Measurements from ENCODE around the gene WDR18. TPM values are rescaled to one million over a fixed set of nuclear protein-coding genes. Genes with fewer than 3 reads are reported as not detected.

Gene WDR18
- total and polyA plus RNA-seq, 4 donors: 36.6 to 60.2 (median 45.7) TPM

DNA sequence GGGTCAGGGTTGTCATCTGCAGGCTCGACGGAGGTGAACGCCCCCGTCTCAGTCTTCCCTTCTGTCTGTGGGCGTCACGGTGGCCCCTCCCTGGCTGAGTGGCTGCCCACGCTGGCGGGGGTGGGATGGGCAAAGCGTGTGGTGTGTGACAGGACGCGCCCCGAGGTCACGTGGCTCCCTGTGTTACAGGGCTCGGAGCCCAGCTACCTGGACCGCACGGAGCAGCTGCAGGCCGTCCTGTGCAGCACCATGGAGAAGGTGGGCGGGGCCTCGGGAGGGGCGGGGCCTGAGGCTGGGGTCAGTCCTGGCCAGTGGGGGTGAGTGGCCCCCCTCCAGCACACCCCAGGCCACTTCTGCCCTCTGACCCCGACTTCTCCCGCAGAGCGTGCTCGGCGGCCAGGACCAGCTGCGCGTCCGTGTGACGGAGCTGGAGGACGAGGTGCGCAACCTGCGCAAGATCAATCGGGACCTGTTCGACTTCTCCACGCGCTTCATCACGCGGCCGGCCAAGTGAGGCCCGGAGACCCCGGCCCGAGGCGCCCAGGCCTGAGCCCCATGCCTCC is 9.8 kb downstream of the WDR18 start:
- H3K9ac ChIP-seq (ENCODE audit: insufficient read depth in 1 of 2, low read length in 2 of 2): no peak overlapping the region
- peaks cover 0 to 10% (median 6%) of the 10 kb centered on the region in 5 donors for H3K4me1 ChIP-seq (ENCODE audit: control insufficient read depth in 5 of 5, insufficient read depth in 5 of 5, low read length in 5 of 5)
- H3K4me3 ChIP-seq: no peak overlapping the region
- no peak overlapping the region for H3K27ac ChIP-seq (ENCODE audit: low read depth in 1 of 2, low read length in 1 of 2)
- peaks cover 0 to 28% (median 26%) of the 10 kb centered on the region in 3 donors for H3K27me3 ChIP-seq (ENCODE audit: control insufficient read depth in 3 of 3, insufficient read depth in 3 of 3, low read length in 2 of 3)
- peaks cover 0 to 2% (median 0%) of the 10 kb centered on the region in 4 donors for H3K9me3 ChIP-seq (ENCODE audit: control insufficient read depth in 4 of 4, insufficient read depth in 3 of 4, low read length in 3 of 4)
- 91 to 93% methylated on average over 42 to 43 of the region's 43 CpGs for WGBS, 2 donors
- peaks cover 0 to 33% (median 2%) of the 10 kb centered on the region in 4 donors for H3K36me3 ChIP-seq (ENCODE audit: control insufficient read depth in 4 of 4, insufficient read depth in 4 of 4, low read length in 4 of 4)
- TF ChIP-seq, protein P1, sequence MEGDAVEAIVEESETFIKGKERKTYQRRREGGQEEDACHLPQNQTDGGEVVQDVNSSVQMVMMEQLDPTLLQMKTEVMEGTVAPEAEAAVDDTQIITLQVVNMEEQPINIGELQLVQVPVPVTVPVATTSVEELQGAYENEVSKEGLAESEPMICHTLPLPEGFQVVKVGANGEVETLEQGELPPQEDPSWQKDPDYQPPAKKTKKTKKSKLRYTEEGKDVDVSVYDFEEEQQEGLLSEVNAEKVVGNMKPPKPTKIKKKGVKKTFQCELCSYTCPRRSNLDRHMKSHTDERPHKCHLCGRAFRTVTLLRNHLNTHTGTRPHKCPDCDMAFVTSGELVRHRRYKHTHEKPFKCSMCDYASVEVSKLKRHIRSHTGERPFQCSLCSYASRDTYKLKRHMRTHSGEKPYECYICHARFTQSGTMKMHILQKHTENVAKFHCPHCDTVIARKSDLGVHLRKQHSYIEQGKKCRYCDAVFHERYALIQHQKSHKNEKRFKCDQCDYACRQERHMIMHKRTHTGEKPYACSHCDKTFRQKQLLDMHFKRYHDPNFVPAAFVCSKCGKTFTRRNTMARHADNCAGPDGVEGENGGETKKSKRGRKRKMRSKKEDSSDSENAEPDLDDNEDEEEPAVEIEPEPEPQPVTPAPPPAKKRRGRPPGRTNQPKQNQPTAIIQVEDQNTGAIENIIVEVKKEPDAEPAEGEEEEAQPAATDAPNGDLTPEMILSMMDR (IDR thresholded peaks at IDR 0.05; ENCODE audit: control extremely low read depth, extremely low read depth): no peak
- DNase-seq: no peak
- no peak for ATAC-seq (ENCODE audit: insufficient read depth, low FRiP score)

DNA sequence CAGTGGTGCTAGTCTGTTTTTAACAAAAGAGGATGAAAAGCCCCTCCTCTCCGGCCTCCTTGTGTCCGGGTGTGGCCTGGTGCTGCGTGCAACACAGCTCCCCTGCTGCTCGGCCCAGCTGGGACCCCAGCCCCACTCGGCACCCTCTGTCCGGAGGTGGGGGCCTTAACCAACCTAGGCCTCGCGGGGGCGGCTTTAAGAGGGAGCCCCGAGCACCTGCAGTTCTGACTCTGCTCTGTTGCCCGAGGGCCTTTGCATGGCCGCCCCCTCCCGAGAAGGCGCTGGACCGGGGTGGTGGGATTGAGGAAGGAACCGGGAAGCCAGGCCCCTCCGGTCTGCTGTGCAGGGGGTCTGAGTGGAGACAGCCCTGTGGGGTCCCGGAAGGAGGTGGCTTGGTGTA is 10.4 kb downstream of the WDR18 start:
- Histone ChIP-seq H3K9ac (ENCODE audit: insufficient read depth in 1 of 2, low read length in 2 of 2) (no peak overlapping the region), H3K4me3 (no peak overlapping the region), H3K27ac (ENCODE audit: low read depth in 1 of 2, low read length in 1 of 2) (no peak overlapping the region), H3K9me3 (ENCODE audit: control insufficient read depth in 4 of 4, insufficient read depth in 3 of 4, low read length in 3 of 4) (peaks cover 0 to 2% (median 0%) of the 10 kb centered on the region in 4 donors), H3K4me1 (ENCODE audit: control insufficient read depth in 5 of 5, insufficient read depth in 5 of 5, low read length in 5 of 5) (peaks cover 0 to 10% (median 6%) of the 10 kb centered on the region in 5 donors), H3K27me3 (ENCODE audit: control insufficient read depth in 3 of 3, insufficient read depth in 3 of 3, low read length in 2 of 3) (peaks cover 0 to 33% (median 32%) of the 10 kb centered on the region in 3 donors), H3K36me3 (ENCODE audit: control insufficient read depth in 4 of 4, insufficient read depth in 4 of 4, low read length in 4 of 4) (peaks cover 0 to 33% (median 2%) of the 10 kb centered on the region in 4 donors)
- TF ChIP-seq, protein P1 (IDR thresholded peaks at IDR 0.05; ENCODE audit: control extremely low read depth, extremely low read depth): no peak
- WGBS, 2 donors: 94 to 95% methylated on average over 18 of the region's 18 CpGs
- no peak for ATAC-seq (ENCODE audit: insufficient read depth, low FRiP score)
- no peak for DNase-seq

DNA sequence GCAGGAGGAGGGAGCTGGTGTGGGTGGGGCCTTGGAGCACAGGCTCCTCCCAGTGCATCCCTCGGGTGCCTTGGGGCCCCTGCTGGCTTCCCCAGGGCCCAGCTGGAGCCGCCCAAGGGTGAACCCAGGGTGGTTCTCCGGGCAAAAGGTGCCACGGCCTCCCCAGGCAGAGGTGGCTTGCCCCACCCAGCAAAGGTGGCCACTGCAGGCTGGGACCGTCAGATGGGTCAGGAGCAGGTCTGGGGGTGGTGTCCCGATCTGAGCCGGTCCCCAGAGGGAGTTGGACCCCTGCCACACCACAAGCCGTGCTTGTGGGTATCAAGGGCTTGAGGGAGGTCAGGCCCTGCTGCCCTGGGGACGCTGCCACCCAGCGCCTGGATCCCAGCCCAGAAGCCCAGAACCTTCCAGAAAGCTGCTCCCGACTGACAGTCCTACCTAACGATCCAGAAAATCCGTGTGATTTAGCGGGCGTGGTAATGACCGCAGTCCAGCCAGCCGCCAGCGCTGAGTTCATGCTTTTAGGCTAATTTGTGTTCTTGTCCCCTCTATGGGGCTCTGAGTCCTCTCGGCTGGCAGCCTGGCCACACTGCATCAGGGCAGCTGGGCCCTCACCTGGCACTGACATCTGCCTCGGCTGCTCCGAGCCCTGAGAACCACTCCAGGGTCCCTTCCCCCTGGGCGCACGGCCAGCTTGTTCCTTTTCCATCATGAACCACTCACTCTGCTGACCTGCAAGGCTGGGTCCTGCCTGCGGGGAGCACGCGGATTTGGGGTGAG is 11.1 kb downstream of the WDR18 start:
- peaks cover 0 to 2% (median 0%) of the 10 kb centered on the region in 4 donors for H3K9me3 ChIP-seq (ENCODE audit: control insufficient read depth in 4 of 4, insufficient read depth in 3 of 4, low read length in 3 of 4)

More for the DNA sequence above, 11.1 kb downstream of the WDR18 start:
- ATAC-seq (ENCODE audit: insufficient read depth, low FRiP score) (no peak), DNase-seq (peak in 1 of 3 donors; percentile 32)
- WGBS, 2 donors: 66 to 75% methylated on average over 26 of the region's 26 CpGs
- H3K4me3 ChIP-seq: no peak overlapping the region
- H3K9ac ChIP-seq (ENCODE audit: insufficient read depth in 1 of 2, low read length in 2 of 2): no peak overlapping the region
- H3K27ac ChIP-seq (ENCODE audit: low read depth in 1 of 2, low read length in 1 of 2): no peak overlapping the region
- peaks cover 0 to 26% (median 0%) of the 10 kb centered on the region in 4 donors for H3K36me3 ChIP-seq (ENCODE audit: control insufficient read depth in 4 of 4, insufficient read depth in 4 of 4, low read length in 4 of 4)
- peaks cover 0 to 34% (median 33%) of the 10 kb centered on the region in 3 donors for H3K27me3 ChIP-seq (ENCODE audit: control insufficient read depth in 3 of 3, insufficient read depth in 3 of 3, low read length in 2 of 3)
- H3K4me1 ChIP-seq (ENCODE audit: control insufficient read depth in 5 of 5, insufficient read depth in 5 of 5, low read length in 5 of 5): peaks cover 0 to 10% (median 6%) of the 10 kb centered on the region in 5 donors
- TF ChIP-seq, protein P1 (IDR thresholded peaks at IDR 0.05; ENCODE audit: control extremely low read depth, extremely low read depth): no peak

All from lung (tissue), 12 donors.